ENCODE measurements around the gene EAPP.
"Not testable (repeated sequence)": the region's sequence is repeated elsewhere in the genome, so short reads cannot be mapped to it uniquely, and the experiment has no call there.

The EAPP gene

DNA sequence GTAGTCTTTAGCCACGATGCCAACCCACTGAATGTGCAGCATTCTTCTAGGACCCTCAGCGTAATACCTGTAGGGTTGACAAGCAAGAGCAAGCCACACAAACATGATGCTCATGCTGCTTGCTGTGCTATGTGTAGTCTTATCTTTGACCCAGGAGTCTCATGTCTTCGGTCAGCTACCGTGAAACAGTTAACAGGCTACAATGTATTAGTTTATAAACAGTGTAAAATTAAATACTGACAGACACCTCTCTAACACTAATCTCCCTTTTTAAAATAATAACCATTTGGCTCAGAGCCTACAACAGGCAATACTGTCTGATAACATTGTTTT, 1.9 kb downstream of the EAPP start:
- no peak for DNase-seq

DNA sequence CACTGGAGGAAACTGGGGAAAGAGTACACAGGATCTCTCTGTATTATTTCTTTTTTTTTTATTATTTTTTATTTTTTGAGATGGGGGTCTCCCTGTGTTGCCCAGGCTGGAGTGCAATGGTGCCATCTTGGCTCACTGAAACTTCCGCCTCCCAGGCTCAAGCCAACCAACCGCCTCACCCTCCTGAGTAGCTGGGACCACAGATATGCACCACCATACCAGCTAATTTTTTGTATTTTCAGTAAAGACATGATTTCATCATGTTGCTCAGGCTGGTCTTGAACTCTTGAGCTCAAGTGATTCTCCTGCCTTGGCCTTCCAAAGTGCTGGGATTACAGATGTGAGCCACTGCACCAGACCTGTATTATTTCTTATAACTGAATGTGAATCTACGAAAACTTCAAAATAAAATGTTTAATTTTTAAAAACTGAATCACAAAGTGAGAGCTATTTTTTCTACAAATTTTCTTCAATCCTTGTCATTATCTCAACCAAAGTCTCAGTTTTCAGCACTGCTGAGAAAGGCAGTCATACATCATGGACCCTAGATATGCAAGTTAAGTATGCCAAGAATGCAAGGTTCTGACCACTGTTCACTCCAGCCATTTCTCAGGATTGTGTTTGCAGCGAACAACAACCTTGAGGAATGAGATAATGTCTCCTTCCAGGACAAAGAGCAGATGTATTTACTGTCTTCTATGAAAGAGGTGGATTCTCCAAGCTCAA, 2.4 kb downstream of the EAPP start:
- DNase-seq, result no peak

DNA sequence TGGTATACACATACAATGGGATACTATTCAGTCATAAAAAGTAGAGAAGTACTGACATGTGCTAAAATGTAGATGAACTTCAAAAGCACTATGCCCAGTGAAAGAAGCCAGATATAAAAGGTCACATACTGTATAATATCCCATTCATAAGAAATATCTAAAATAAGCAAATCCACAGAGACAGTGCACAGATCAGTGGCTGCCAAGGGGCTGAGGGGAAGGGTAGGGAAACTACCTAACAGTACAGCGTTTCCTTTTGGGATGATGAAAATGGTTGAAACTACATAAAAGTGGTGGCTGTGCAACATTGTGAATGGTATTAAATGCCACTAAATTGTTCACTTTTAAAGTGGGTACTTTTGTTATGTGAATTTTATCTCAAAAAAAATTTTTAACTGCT, 11.9 kb downstream of the EAPP start:
- DNase-seq, result no peak

DNA sequence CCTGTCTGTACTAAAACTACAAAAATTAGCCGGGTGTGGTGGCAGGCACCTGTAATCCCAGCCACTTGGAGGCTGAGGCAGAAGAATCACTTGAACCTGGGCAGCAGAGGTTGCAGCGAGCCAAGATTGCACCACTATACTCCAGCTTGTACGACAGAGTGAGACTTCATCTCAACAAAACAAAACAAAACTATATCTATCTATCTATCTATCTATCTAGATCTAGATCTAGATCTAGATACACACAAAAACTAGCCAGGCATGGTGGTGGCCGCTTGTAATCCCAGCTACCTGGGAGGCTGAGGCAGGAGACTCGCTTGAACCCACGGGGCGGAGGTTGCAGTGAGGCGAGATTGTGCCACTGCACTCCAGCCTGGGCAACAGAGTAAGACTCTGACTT, 15.3 kb downstream of the EAPP start:
- not testable (repeated sequence) for DNase-seq

DNA sequence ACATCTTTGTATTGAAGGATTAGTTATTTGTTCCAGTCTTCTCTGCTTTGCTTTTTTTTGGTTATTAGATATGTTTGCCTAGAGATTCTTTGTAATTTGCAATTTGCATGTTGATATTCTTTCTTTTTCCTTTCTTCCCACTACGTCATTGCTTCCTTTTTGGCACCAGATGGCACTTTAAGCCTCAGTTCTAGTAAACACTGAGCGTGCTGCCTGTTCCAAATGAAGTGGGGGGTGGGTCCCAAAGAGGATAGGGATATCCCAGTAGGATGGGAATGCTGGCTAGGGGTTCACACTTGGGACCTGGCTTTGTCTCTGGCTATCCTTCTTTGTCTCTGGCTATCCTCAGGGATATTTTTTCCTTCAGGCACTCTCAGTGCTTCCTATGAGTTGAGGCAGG, 17.0 kb downstream of the EAPP start:
- DNase-seq, result no peak

DNA sequence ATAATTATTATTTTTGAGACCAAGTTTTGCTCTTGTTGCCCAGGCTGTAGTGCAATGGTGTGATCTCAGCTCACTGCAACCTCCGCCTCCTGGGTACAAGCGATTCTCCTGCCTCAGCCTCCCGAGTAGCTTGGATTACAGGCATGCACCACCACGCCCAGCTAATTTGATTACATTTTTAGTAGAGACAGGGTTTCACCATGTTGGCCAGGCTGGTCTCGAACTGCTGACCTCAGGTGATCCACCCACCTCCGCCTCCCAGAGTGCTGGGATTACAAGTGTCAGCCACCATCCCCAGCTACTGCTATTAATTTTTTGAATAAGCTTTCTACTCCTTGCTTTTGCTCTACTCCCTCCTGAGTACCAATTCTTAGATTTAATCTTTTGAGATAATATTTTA, 18.4 kb downstream of the EAPP start:
- DNase-seq, result not testable (repeated sequence)

DNA sequence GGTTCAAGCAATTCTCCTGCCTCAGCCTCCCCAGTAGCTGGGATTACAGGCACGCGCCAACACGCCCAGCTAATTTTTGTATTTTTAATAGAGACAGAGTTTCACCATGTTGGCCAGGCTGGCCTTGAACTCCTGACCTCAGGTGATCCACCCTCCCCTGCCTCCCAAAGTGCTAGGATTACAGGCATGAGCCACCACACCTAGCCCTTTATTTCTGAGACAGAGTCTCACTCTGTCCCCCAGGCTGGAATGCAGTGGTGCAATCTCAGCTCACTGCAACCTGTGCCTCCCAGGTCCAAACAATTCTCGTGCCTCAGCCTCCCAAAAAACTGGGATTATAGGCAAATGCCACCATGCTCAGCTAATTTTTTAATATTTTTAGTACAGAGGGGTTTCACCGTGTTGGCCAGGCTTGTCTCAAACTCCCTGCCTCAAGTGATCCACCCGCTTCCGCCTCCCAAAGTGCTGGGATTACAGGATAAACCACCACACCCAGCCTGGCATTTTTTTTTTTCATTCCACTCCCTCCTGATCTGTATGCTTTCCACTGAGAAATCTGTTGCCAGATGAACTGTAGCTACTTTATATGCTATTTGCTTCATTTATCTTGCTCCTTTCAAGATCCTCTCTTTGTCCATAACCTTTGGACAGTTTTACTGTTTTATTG, 19.1 kb downstream of the EAPP start:
- DNase-seq, result not testable (repeated sequence)

DNA sequence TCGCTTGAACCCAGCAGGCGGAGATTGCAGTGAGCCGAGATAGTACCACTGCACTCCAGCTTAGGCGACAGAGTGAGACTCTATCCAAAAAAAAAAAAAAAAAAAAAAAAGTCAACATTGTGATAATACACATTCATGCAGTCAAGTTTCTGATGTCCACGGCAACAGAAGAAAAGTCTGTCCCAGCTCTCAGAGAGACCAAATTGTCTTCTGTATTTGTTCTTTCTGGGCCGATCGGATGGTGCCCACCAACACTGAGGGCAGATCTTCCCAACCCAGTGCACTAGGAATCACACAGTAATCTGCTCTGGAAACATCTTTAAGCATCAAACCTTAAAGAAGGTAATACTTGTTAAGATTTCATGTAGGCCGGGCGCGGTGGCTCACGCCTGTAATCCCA, 31.6 kb downstream of the EAPP start:
- no peak for DNase-seq

DNA sequence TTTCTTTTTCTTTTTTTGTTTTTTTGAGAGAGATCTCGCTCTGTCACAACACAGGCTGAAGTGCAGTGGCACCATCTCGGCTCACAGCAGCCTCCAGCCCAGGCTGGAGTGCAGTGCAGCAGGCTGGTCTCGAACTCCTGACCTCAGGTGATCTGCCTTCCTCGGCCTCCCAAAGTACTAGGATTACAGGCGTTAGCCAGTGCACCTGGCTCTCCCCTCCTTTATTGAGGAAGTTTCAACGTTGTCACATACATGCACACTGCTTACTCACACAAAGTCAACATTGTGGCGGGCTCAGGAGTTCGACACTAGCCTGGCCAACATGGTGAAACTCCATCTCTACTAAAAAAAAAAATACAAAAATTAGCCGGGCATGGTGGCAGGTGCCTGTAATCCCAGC, 32.0 kb downstream of the EAPP start:
- no peak for DNase-seq

DNA sequence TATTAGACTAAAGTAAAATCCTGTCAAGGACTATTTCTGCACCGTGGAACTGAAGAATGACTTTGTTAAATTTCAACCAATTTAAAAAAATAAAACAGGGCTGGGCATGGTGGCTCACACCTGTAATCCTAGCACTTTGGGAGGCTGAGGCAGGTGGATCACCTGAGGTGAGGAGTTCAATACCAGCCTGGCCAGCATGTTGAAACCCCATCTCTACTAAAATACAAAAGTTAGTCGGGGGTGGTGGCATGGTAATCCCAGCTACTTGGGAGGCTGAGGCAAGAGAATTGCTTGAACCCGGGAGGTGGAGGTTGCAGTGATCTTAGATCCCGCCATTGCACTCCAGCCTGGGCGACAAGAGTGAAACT, 34.4 kb downstream of the EAPP start:
- DNase-seq, result not testable (repeated sequence)

DNA sequence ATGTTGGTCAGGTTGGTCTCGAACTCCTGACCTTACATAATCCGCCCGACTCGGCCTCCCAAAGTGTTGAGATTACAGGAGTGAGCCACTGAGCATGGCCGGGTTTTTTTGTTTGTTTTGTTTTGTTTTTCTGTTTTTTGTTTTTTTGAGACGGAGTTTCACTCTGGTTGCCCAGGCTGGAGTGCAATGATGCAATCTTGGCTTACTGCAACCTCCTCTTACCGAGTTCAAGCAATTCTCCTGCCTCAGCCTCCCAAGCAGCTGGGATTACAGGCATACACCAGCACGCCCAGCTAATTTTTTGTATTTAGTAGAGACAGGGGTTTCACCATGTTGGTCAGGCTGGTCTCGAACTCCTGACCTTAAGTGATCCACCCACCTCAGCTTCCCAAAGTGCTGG, 35.5 kb downstream of the EAPP start:
- DNase-seq, result not testable (repeated sequence)

DNA sequence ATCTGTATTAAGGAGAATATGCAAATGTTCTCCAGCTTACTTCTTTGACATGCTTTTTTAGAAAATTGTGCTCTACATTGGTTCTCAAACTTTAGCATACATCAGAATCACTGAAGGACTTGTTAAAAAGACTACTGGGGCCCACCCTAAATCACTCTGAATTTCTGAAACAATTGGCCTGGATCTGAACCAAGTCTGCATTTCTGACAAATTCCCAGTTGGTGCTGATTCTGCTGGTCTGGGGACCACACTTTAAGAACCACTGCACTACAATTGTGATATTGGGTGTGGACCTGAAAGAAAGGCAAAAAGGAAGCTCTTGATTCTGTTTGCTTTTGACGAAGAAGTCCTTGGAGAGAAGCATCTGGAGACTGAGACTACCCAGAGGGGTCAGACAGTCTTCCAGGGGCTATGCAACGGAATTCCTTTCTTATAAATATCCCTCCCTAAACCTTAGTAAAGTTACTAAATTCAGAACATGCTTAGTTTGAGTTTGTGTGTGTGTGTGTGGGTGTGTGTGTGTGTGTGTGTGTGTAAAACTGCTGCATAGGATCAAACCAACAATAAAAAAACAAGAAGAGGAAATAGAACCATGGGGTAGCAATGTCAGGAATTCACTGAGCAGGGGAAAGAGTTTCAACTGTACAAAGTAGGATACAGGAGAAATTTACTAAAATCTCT, 36.8 kb downstream of the EAPP start:
- DNase-seq, result no peak

DNA sequence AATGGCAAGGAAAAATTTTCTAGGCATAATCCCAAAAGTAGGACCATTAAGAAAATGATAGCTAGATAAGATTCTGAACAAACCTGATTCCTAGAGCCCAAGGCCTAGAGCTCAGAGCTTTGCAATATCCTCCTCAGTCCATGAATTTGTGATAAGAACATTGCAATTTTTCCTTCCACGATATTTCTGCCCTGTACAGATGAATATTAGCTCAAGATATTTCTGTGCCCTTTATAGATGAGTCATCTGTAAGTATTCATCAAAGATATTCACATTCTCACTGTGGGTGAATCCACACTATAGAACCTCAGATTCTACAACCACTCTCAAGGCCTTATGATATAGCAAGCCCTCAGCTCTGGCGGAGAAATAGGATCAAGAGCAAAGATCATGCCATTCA, 37.5 kb downstream of the EAPP start:
- DNase-seq, result no peak

DNA sequence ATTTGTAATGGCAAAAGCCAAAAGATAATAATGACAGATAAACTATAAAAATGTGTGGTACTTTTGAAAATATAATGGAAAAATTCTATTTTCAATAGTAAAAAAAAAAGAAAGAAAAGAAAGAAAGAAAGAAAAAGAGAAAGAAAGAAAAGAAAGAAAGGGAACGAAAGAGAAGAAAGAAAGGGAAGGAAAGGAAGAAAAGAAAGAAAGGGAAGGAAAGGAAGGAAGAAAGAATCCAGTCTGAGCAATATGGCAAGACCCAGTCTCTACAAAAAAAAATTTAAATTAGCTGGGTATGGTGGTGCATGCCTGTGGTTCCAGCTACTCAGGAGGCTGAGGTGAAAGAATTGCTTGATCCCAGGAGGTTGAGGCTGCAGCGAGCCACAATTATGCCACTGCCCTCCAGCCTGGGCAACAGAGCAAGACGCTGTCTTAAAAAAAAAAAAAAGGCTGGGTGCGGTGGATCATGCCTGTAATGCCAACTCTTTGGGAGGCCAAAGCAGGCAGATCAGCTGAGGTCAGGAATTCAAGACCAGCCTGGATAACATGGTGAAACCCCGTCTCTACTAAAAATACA, 38.4 kb downstream of the EAPP start:
- no peak for DNase-seq

DNA sequence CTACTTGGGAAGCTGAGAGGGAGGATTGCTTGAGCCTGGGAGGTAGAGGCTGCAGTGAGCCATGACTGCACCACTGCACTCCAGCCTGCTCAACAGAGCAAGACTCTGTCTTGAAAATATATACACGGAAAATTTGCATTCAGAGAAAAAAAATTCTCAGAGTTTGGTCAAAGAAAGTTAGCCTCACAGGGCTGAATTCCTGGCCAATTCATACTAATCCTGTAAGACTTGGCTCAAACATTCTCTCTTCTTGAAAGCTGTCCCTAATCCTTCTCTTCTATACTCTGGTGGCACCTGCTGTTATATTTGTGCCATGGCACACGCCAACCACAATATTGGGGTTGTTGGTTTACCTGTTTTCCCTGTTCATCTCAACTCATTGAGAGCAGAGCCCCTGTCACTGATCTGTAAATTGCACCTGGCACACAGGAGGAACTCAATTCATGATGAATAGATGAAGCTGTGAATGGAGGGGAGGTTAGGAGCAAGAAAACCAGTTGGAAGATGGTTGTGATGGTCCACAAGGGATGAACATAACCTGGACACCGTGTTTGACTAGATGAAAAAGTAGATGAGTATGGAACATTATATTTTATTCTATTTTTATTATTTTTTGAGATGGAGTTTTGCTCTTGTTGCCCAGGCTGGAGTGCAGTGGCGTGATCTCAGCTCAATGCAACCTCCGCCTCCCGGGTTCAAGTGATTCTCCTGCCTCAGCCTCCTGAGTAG, 40.7 kb downstream of the EAPP start:
- peak; percentile 88 for DNase-seq

DNA sequence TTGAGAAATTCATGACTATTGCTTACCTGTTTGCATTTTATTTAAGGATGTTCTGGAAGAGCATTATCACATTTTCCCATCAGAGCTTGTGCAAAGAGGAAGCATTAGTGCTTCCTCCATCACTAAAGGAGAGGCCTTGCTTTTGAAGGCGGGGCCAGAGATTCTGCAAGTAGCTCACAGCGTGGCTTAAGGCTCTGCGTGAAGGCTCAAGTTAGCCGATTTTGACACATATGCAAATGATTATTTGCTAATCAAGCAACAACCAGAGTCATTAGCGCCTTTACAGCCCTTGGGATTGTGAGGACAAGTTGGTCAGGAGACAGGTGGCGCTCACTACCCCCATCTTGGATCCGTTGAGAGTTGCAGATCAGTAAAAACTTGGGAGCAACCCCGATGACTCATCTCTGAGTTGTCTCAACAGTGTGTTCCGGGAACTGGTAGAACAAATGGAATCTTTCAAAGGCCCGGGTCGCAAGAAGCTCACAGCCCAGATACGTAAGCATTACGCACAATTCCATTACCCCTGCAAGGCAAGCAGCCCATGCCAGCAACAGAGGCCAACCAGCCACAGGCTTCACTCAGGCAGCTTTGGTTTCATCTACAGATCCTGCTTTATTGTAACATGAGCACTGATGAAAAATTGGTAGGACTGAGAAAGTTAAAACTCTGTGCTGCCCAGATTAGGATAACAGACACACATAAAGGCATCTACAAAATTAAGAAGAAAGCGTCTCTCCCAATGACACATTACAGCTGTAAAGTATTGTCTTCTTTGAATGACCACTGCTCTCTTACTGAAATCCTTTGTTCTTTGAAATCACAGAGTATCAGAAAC, 42.6 kb downstream of the EAPP start:
- no peak for DNase-seq

DNA sequence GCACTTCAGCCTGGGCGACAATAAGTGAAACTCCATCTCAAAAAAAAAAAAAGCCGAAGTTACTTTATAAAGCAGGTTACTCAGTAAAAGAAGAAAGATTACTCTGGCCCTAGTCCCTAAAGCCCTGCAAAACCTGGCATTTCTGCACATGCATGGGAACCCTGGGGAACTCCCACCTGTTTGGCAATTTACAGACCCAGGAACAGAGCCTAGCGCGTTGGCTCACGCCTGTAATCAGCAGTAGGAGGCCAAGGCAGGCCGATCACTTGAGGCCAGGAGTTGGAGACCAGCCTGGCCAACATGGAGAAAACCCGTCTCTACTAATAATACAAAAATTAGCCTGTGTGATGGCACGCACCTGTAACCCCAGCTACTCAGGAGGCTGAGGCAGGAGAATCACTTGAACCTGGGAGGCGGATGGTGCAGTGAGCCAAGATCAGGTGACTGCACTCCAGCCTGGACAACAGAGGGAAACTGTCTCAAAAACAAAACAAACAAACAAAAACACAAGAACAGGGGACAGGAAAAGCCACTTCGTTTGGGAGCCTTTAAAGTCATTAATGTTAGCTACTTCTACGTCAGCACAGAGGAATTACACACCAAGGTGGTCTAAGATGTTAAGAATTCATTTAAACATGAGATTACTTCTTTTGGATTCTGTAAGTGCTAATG, 43.4 kb downstream of the EAPP start:
- no peak for DNase-seq

DNA sequence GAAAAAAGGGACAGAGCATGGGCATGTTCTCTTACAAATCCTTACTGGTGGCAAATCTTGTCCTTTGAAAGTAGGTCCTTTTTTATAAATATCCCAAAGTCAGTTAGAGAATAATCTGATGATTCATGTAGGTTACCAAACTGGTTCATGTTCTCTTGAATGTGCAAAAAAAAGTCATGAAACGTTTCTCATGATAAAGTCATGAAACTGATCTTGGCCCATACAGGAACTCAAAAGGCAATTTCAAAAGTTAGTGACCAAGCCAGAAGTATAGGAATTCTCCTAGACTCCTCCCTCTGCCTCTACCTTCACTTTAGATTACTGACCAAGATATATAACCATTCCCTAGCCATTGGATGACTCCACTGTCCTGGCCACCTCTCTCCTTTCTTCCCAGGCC, 50.2 kb downstream of the EAPP start:
- no peak for DNase-seq

DNA sequence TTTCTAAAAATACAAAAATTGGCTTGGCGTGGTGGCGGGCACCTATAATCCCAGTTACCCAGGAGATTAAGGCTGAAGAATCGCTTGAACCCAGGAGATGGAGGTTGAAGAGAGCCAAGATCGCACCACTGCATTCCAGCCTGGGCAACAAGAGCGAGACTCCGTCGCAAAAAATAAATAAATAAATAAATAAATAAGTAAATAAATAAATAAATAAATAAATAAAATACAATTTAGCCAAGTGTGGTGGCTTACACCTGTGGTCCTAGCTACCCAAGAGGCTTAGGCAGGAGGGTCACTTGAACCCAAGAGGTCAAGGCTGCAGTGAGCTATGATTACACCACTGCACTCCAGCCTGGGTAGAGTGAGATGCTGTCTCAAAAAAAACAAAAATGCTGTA, 51.0 kb downstream of the EAPP start:
- DNase-seq, result no peak

DNA sequence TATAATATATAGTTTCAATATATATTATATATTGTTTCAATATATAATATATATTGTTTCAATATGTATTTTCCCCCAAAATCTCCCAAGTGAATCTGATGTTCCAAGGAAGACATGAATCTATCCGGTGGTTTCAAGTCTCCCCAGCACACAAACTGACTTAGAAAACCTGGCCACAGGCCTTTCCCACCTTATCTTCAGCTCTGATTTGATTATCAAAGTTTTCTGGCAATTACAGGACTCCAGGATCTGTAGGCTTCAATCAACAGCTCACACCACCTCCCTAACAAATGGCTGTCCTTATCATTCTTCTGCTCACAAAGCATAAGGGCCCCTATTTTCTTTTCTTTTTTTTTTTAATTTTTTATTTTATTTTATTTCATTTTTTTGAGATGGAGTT, 54.8 kb downstream of the EAPP start:
- no peak for DNase-seq

DNA sequence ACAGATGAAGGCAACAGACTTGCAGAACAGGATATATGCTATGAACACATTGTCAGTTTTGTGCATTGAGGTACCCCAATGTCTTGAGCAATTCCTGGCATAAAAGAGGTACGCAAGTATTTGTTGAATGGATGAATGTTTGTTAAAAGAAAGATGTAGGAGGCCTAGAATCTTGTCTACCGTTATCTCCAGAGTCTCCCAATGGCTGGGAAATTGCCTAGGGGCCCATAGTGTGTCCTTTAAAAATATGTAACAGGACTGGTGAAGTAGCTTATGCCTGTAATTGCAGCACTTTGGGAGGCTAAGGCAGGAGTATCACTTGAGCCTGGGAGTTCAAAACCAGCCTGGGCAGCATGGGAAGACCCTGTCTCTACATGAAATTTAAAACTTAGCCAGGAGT, 57.0 kb downstream of the EAPP start:
- DNase-seq, result no peak

DNA sequence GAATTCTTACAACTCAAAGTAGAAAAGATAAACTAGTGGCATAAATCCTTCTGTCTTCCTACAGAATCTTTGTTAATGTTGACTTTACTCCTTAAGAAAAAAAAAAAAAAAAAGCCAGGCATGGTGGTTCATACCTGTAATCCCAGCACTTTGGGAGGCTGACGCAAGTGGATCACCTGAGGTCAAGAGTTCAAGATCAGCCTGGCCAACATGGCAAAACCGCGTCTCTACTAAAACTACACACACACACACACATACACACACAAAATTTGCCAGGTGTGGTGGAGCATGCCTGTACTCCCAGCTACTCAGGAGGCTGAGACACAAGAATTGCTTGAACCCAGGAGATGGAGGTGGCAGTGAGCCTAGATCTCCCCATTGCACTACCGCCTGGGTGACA, 59.8 kb downstream of the EAPP start:
- no peak for DNase-seq
